Sigmoid colon (tissue), 7 donors: Measurements from ENCODE around the gene COPA. TPM values are rescaled to one million over a fixed set of nuclear protein-coding genes. Genes with fewer than 3 reads are reported as not detected.

Source experiments
- DNase-seq: peaks from one replicate; pipeline ENCODE4 v3.0.0-alpha.2; 2019
- H3K27ac ChIP-seq, 4 donors: fragments of 200-600 bp; sonication (generic); one replicate each; pipeline ENCODE4 v1.5.1; 2016 to 2019; ENCODE audit warnings: mild to moderate bottlenecking in 1 of 4
- H3K27me3 ChIP-seq, 3 donors: fragments of 200-600 bp; sonication (generic); one replicate each; pipeline ENCODE4 v1.5.1; 2019; ENCODE audit warnings: mild to moderate bottlenecking in 1 of 3
- H3K36me3 ChIP-seq, 4 donors: fragments of 200-600 bp; sonication (generic); one replicate each; pipeline ENCODE4 v1.5.1; 2016 to 2019
- H3K4me1 ChIP-seq, 4 donors: fragments of 200-600 bp; sonication (generic); one replicate each; pipeline ENCODE4 v1.5.1; 2017 to 2019
- H3K4me3 ChIP-seq, 4 donors: fragments of 200-600 bp; sonication (generic); one replicate each; pipeline ENCODE4 v1.5.1; 2017 to 2019; ENCODE audit warnings: mild to moderate bottlenecking in 2 of 4, moderate library complexity in 1 of 4
- H3K9me3 ChIP-seq, 4 donors: fragments of 200-600 bp in 3 of 4; sonication (generic) in 3 of 4; one replicate each; pipeline versions ENCODE4 v1.5.1 to v1.6.1; 2013 to 2019
- CTCF ChIP-seq, 4 experiments: fragments of 450-650 bp in 3 of 4; fragments of 200-600 bp in 1 of 4; IDR thresholded peaks; one replicate each; pipeline ENCODE4 v1.5.1; 2016 to 2019; ENCODE audit warnings: antibody characterized with exemption in 4 of 4, mild to moderate bottlenecking in 3 of 4, moderate library complexity in 2 of 4
- EP300 ChIP-seq, 4 donors: sonication (generic); formaldehyde crosslinking; IDR thresholded peaks; one replicate each; pipeline ENCODE4 v1.6.1; 2017; ENCODE audit warnings: antibody characterized with exemption in 4 of 4
- POLR2A ChIP-seq, 2 donors: fragments of 450-650 bp; IDR thresholded peaks; one replicate each; pipeline ENCODE4 v1.6.1; 2016; ENCODE audit warnings: antibody characterized with exemption in 2 of 2, mild to moderate bottlenecking in 2 of 2, moderate library complexity in 2 of 2
- POLR2AphosphoS5 ChIP-seq, 4 donors: sonication (generic); formaldehyde crosslinking; IDR thresholded peaks; one replicate each; pipeline ENCODE4 v1.6.1; 2017; ENCODE audit warnings: antibody characterized with exemption in 4 of 4
- WGBS, 2 donors: extraction: QIAGEN DNeasy Blood & Tissue Kit; methylation state at CpG; one replicate each; pipeline ENCODE4 v1.1.7; 2013; 5-methylcytosine and 5-hydroxymethylcytosine counted together
- intact Hi-C: fragments of 100-400 bp; cut with DNase I; formaldehyde crosslinking; loops from one replicate; pipeline ENCODE4 v1.15.1; 2023
- polyA plus RNA-seq, 3 donors: library from polyadenylated mRNA; stranded (reverse); fragments of 200-250 nt; gene quantifications; one replicate each; pipeline ENCODE4 v1.2.3, GENCODE V29; 2013
- total RNA-seq, 4 donors: library from RNA; depleted of rRNA; stranded (reverse); fragments of >200 nt; gene quantifications; one replicate each; pipeline ENCODE4 v1.1.0, GENCODE V29; 2016
- donor health status: healthy with polysubstance abuse.
- donor health status: Bipolar disorder and iron deficiency.
- donor health status: healthy.

Gene COPA
- total and polyA plus RNA-seq, 7 donors = 62.5 to 117 (median 93.8) TPM

- Histone ChIP-seq H3K36me3 (no peaks in the 10 kb centered on the region), H3K4me1 (peaks cover 0 to 22% (median 18%) of the 10 kb centered on the region in 4 donors), H3K9me3 (no peaks in the 10 kb centered on the region), H3K4me3 (no peak overlapping the region), H3K27me3 (no peaks in the 10 kb centered on the region), H3K27ac (no peak overlapping the region)
- no peak for DNase-seq
- TF ChIP-seq POLR2AphosphoS5 (IDR thresholded peaks at IDR 0.05) = no peak
- no peak for TF ChIP-seq EP300 (IDR thresholded peaks at IDR 0.05)
- TF ChIP-seq CTCF (IDR thresholded peaks at IDR 0.05) = no peak
- TF ChIP-seq POLR2A (IDR thresholded peaks at IDR 0.05) = no peak
- intact Hi-C loops = loop anchor here (5.0 kb wide), 1 partner anchor 483 kb away; the partner anchor contains the start of gene DUSP23
- 89 to 90% methylated on average over 4 of the region's 4 CpGs for WGBS, 2 donors
Observed at GRCh38 chr1:160264795-160265307, 78.2 kb downstream of the COPA start.

- DNase-seq = peak; percentile 99
- intact Hi-C loops = no loop called here
- Histone ChIP-seq H3K27me3 (no peaks in the 10 kb centered on the region), H3K4me3 (peak within 1 kb of the TSS; percentile 81 to 96 (median 90)), H3K9me3 (no peaks in the 10 kb centered on the region), H3K36me3 (no peaks in the 10 kb centered on the region), H3K4me1 (peaks cover 0 to 47% (median 41%) of the 10 kb centered on the region in 4 donors), H3K27ac (peak within 1 kb of the TSS; percentile 97 to 98 (median 98))
- 0% methylated on average over 67 of the region's 67 CpGs for WGBS, 2 donors
- TF ChIP-seq POLR2AphosphoS5 (IDR thresholded peaks at IDR 0.05) (peak; percentile 97 to 99 (median 98)), EP300 (IDR thresholded peaks at IDR 0.05) (no peak), POLR2A (IDR thresholded peaks at IDR 0.05) (peak; percentile 92 to 94)
Observed at GRCh38 chr1:160261893-160262794, 80.9 kb downstream of the COPA start, which contains the start of gene DCAF8. Gene DCAF8, minus strand, starts transcription at chr1:160262549. Its CDS starts 18,541 bp downstream, at chr1:160244008.

GRCh38 chr1:160261556-160261892 lies 81.5 kb downstream of the COPA start:
- Histone ChIP-seq H3K9me3 (no peaks in the 10 kb centered on the region), H3K27ac (peak overlapping the region; percentile 97 to 98 (median 98)), H3K27me3 (no peaks in the 10 kb centered on the region), H3K4me3 (peak overlapping the region; percentile 81 to 96 (median 90)), H3K36me3 (no peaks in the 10 kb centered on the region), H3K4me1 (peaks cover 0 to 53% (median 47%) of the 10 kb centered on the region in 4 donors)
- TF ChIP-seq POLR2A (IDR thresholded peaks at IDR 0.05) (no peak), EP300 (IDR thresholded peaks at IDR 0.05) (peak in 1 of 4 donors; percentile 42), POLR2AphosphoS5 (IDR thresholded peaks at IDR 0.05) (peak in 3 of 4 donors; percentile 2 to 40 (median 5)), CTCF (IDR thresholded peaks at IDR 0.05) (no peak)
- 0 to 1% methylated on average over 8 of the region's 8 CpGs for WGBS, 2 donors
- DNase-seq = no peak
- intact Hi-C loops = no loop called here

- TF ChIP-seq EP300 (IDR thresholded peaks at IDR 0.05) (no peak), POLR2AphosphoS5 (IDR thresholded peaks at IDR 0.05) (peak in 1 of 4 donors; percentile 9)
- Histone ChIP-seq H3K9me3 (no peaks in the 10 kb centered on the region), H3K27me3 (no peaks in the 10 kb centered on the region), H3K4me1 (peaks cover 0 to 62% (median 56%) of the 10 kb centered on the region in 4 donors), H3K4me3 (peak overlapping the region in 3 of 4 donors; percentile 81 to 91 (median 88)), H3K36me3 (no peaks in the 10 kb centered on the region), H3K27ac (peak overlapping the region; percentile 97 to 98 (median 98))
- intact Hi-C loops = no loop called here
- 45 to 49% methylated on average over 6 of the region's 6 CpGs for WGBS, 2 donors
- no peak for DNase-seq
Observed at GRCh38 chr1:160260406-160261382, 82.4 kb downstream of the COPA start.

GRCh38 chr1:160258177-160258798 lies 84.8 kb downstream of the COPA start:
- Histone ChIP-seq H3K27ac (peak overlapping the region in 2 of 4 donors; percentile 58 to 63), H3K36me3 (peaks cover 0 to 6% (median 0%) of the 10 kb centered on the region in 4 donors), H3K4me3 (no peak overlapping the region), H3K4me1 (peaks cover 0 to 67% (median 59%) of the 10 kb centered on the region in 4 donors), H3K27me3 (no peaks in the 10 kb centered on the region), H3K9me3 (no peaks in the 10 kb centered on the region)
- TF ChIP-seq EP300 (IDR thresholded peaks at IDR 0.05) = no peak
- no peak for TF ChIP-seq CTCF (IDR thresholded peaks at IDR 0.05)
- no peak for TF ChIP-seq POLR2AphosphoS5 (IDR thresholded peaks at IDR 0.05)
- no peak for TF ChIP-seq POLR2A (IDR thresholded peaks at IDR 0.05)
- intact Hi-C loops = no loop called here
- WGBS, 2 donors = 96% methylated on average over 7 of the region's 7 CpGs
- DNase-seq = no peak
